Testis (tissue), 3 donors: ENCODE measurements around the gene PBX1. TPM values are rescaled to one million over a fixed set of nuclear protein-coding genes. Genes with fewer than 3 reads are reported as not detected.

Source experiments
- DNase-seq: peaks from one replicate; pipeline ENCODE4 v3.0.0-alpha.2; 2019
- H3K27ac ChIP-seq, 2 donors: fragments of 200-600 bp; sonication (generic); one replicate each; pipeline ENCODE4 v1.5.1; 2019
- H3K27me3 ChIP-seq: fragments of 200-600 bp; sonication (generic); one replicate; pipeline ENCODE4 v1.5.1; 2019
- H3K36me3 ChIP-seq: fragments of 200-600 bp; sonication (generic); one replicate; pipeline ENCODE4 v1.5.1; 2017; ENCODE audit warnings: low read depth; ENCODE audit errors: missing control alignments
- H3K4me1 ChIP-seq: fragments of 200-600 bp; sonication (generic); one replicate; pipeline ENCODE4 v1.5.1; 2019
- H3K4me3 ChIP-seq, 2 donors: fragments of 200-600 bp; sonication (generic); one replicate each; pipeline ENCODE4 v1.5.1; 2017 to 2019
- H3K9me3 ChIP-seq: fragments of 200-600 bp; sonication (generic); one replicate; pipeline ENCODE4 v1.5.1; 2017
- POLR2A ChIP-seq: fragments of 450-650 bp; IDR thresholded peaks from one replicate; pipeline ENCODE4 v1.6.1; 2017; ENCODE audit warnings: antibody characterized with exemption, mild to moderate bottlenecking, moderate library complexity
- WGBS, 2 donors: methylation state at CpG; one replicate each; pipeline ENCODE4 v1.1.5; 2018; 5-methylcytosine and 5-hydroxymethylcytosine counted together
- intact Hi-C: fragments of 100-400 bp; cut with DNase I; formaldehyde crosslinking; loops from one replicate; pipeline ENCODE4 v1.15.1; 2023; ENCODE audit warnings: low total_unique reads
- polyA plus RNA-seq: library from polyadenylated mRNA; stranded (reverse); fragments of 350-450 nt; fragmentation: Illumina TruSeq; extraction: RNeasy Lipid Tissue Mini Kit (QIAGEN cat#74804); gene quantifications from one replicate; pipeline ENCODE4 v1.2.3, GENCODE V29; 2014; ENCODE audit warnings: low read depth, low replicate concordance; ENCODE audit not compliant: insufficient read depth
- total RNA-seq, 2 donors: library from RNA; depleted of rRNA; stranded (reverse); fragments of >200 nt; gene quantifications; one replicate each; pipeline ENCODE4 v1.2.3, GENCODE V29; 2016
- TF ChIP-seq, protein P1 (sequence below), 3 experiments: fragments of 450-650 bp in 2 of 3; fragments of 200-600 bp in 1 of 3; sonication (generic) in 1 of 3; IDR thresholded peaks; one replicate each; pipeline ENCODE4 v1.5.1; 2016 to 2019; ENCODE audit warnings: antibody characterized with exemption in 3 of 3, mild to moderate bottlenecking in 2 of 3, moderate library complexity in 1 of 3

PBX1 gene
- total and polyA plus RNA-seq, 3 donors from 2014 or later = 20.2 to 25.0 (median 20.3) TPM

DNA sequence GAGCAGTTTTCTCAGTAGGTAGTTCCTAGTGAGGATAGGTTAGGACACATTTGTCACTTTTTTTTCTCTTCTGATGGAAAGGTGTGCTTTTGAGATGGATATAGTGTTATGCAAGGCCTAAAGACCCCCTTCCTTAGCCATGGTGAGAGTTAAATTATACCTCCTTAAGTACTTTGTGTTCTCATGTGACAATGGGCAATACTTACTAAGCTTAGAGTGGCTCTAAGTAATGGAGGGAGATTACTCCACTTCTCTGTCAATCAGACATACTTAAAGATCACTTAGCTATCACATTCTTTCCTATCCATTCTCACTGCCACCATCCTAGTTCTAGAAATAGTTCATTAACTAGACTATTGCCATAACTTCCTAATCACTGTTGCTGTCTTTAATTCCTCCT, 265.6 kb downstream of the PBX1 start:
- H3K27ac ChIP-seq = no peak overlapping the region

DNA sequence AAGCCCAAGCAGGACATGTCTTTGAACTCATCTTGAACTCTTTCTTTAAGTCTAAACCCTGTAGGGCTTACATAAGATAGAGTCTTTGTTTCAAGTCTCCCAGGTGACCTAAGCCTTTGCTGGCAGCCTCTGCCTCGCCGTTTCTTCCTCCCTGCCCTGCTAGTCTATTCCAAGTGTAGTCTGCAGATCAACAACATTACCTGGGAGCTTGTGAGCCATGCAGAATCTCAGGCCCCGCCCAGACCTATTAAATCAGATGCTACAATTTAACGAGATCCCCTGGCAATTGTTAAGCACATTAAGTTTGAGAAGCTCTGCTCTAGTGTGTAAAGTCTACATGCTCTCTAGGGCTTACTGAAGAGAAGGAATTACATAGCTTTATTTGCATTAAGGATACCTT, 271.6 kb downstream of the PBX1 start:
- H3K4me3 ChIP-seq = no peak overlapping the region
- no peaks in the 10 kb centered on the region for H3K4me1 ChIP-seq
- no peaks in the 10 kb centered on the region for H3K9me3 ChIP-seq
- intact Hi-C loops = no loop called here
- 65 to 83% methylated on average over 4 of the region's 4 CpGs for WGBS, 2 donors
- no peak overlapping the region for H3K27ac ChIP-seq
- H3K36me3 ChIP-seq = no peaks in the 10 kb centered on the region
- TF ChIP-seq POLR2A = no peak
- TF ChIP-seq, protein P1, sequence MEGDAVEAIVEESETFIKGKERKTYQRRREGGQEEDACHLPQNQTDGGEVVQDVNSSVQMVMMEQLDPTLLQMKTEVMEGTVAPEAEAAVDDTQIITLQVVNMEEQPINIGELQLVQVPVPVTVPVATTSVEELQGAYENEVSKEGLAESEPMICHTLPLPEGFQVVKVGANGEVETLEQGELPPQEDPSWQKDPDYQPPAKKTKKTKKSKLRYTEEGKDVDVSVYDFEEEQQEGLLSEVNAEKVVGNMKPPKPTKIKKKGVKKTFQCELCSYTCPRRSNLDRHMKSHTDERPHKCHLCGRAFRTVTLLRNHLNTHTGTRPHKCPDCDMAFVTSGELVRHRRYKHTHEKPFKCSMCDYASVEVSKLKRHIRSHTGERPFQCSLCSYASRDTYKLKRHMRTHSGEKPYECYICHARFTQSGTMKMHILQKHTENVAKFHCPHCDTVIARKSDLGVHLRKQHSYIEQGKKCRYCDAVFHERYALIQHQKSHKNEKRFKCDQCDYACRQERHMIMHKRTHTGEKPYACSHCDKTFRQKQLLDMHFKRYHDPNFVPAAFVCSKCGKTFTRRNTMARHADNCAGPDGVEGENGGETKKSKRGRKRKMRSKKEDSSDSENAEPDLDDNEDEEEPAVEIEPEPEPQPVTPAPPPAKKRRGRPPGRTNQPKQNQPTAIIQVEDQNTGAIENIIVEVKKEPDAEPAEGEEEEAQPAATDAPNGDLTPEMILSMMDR (IDR thresholded peaks at IDR 0.05) = no peak
- H3K27me3 ChIP-seq = no peaks in the 10 kb centered on the region
- no peak for DNase-seq

More for the DNA sequence above, 265.6 kb downstream of the PBX1 start:
- DNase-seq = no peak
- Histone ChIP-seq H3K27me3 (no peaks in the 10 kb centered on the region), H3K4me3 (no peak overlapping the region), H3K4me1 (no peaks in the 10 kb centered on the region), H3K36me3 (no peaks in the 10 kb centered on the region), H3K9me3 (no peaks in the 10 kb centered on the region)
- intact Hi-C loops = no loop called here
- TF ChIP-seq POLR2A = no peak
- TF ChIP-seq, protein P1 (IDR thresholded peaks at IDR 0.05) = no peak

DNA sequence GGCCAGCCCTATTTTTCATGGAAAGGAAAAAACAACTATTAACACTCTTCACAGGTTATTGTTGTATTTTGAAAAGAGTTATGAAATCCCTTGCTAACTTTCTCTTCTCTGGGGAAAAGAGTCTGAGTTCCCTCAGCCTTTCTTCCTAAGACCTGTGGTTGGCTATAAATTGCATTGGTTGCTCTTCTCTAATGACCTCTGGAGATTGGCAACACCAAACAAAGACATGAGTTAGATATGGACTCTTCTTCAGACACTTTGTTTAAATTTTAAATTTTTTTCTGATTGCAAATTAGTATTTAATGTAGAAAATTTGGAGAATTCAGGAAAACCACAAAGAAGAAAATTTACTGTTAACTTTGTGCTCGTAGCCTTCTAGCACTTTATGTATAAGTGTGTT, 275.7 kb downstream of the PBX1 start:
- H3K9me3 ChIP-seq = no peaks in the 10 kb centered on the region
- WGBS, 2 donors = 0% methylated on average over 1 of the region's 1 CpG
- intact Hi-C loops = no loop called here
- no peak overlapping the region for H3K27ac ChIP-seq
- H3K36me3 ChIP-seq = no peaks in the 10 kb centered on the region
- no peak overlapping the region for H3K4me3 ChIP-seq
- no peaks in the 10 kb centered on the region for H3K27me3 ChIP-seq
- TF ChIP-seq, protein P1 (IDR thresholded peaks at IDR 0.05) = no peak
- TF ChIP-seq POLR2A = no peak
- H3K4me1 ChIP-seq = peaks cover 5% of the 10 kb centered on the region
- DNase-seq = no peak

DNA sequence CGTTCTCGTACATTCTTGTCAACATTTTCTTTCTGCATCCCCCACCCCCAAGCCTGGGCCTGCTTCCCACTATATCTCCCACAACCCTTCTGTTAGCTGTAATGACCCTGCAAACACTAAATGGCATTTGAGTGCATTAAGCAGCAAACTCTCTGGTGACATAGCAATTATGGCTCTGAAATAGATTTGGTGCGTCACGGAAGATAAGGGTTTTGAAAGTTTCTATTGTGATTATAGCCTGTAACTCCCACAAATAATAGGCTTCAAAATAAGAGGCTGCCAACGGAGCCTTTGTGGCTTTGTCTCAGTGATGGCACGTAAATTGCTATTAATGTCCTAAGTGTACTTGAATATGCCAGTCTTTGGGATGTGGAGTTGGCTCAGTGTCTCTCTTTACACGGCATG, 277.6 kb downstream of the PBX1 start:
- peak; percentile 15 for DNase-seq
- Histone ChIP-seq H3K36me3 (no peaks in the 10 kb centered on the region), H3K4me1 (peaks cover 5% of the 10 kb centered on the region), H3K4me3 (no peak overlapping the region), H3K9me3 (no peaks in the 10 kb centered on the region), H3K27ac (no peak overlapping the region), H3K27me3 (no peaks in the 10 kb centered on the region)
- TF ChIP-seq POLR2A = no peak
- TF ChIP-seq, protein P1 (IDR thresholded peaks at IDR 0.05) = no peak
- 45 to 72% methylated on average over 7 of the region's 7 CpGs for WGBS, 2 donors
- intact Hi-C loops = no loop called here

DNA sequence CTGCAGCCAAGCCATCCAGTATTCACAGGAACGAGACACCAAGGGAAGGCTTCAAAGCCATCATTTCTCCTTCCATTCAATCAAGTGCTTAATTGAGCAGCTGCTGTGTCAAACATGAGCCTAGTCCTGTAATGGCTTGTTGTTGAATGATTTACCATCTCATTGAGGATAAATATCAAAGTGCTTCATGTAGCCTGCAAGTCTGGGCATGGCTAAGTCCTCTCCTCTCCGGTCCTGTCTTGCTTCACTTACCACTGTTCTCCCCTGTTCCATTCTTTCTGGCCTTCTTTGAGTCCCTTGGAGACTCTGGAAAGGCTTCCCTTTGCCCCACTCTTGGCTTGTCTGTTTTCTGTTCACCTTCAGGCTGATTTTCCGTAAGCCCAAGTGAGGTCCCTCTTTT, 279.8 kb downstream of the PBX1 start:
- H3K4me1 ChIP-seq = peaks cover 5% of the 10 kb centered on the region
- H3K4me3 ChIP-seq = no peak overlapping the region
- no peaks in the 10 kb centered on the region for H3K27me3 ChIP-seq
- DNase-seq = no peak
- TF ChIP-seq, protein P1 (IDR thresholded peaks at IDR 0.05) = no peak
- TF ChIP-seq POLR2A = no peak
- H3K9me3 ChIP-seq = no peaks in the 10 kb centered on the region
- WGBS, 2 donors = 91 to 94% methylated on average over 3 of the region's 3 CpGs
- intact Hi-C loops = no loop called here
- no peak overlapping the region for H3K27ac ChIP-seq
- no peaks in the 10 kb centered on the region for H3K36me3 ChIP-seq
